Stimulated activated memory B cell treated with anti-CD40 and anti-IgM and Interleukin-4, amounts not matched to agents 10 μg/mL and 1 μg/mL and 100 μg/mL, for 72 hours (primary cell): ENCODE results near the gene VPS51.

ENCODE experiments used
- ATAC-seq: fragments of 150-1000 bp; cut with Tn5 transposase; 2 replicates; pipeline ENCODE4 v1.10.0; 2021
- H3K27ac Mint-ChIP-seq: one replicate; pipeline ENCODE4 v1.8.0; 2022; ENCODE audit warnings: mild to moderate bottlenecking, mixed read lengths
- H3K27me3 Mint-ChIP-seq: one replicate; pipeline ENCODE4 v1.8.0; 2022; ENCODE audit warnings: mixed read lengths
- H3K36me3 Mint-ChIP-seq: one replicate; pipeline ENCODE4 v1.8.0; 2022; ENCODE audit warnings: mixed read lengths
- H3K4me1 Mint-ChIP-seq: one replicate; pipeline ENCODE4 v1.8.0; 2022; ENCODE audit warnings: mixed read lengths
- H3K4me3 Mint-ChIP-seq: one replicate; pipeline ENCODE4 v1.8.0; 2022; ENCODE audit warnings: mild to moderate bottlenecking, moderate library complexity, mixed read lengths
- H3K9me3 Mint-ChIP-seq: one replicate; pipeline ENCODE4 v1.8.0; 2022; ENCODE audit warnings: mixed read lengths

The VPS51 gene

GRCh38 chr11:65109231-65110198 is 13.5 kb downstream of the VPS51 start:
- Mint-ChIP-seq H3K9me3 (no peaks in the 10 kb centered on the region), H3K36me3 (peaks cover 11% of the 10 kb centered on the region), H3K4me1 (peaks cover 48% of the 10 kb centered on the region), H3K27ac (no peak overlapping the region), H3K27me3 (no peaks in the 10 kb centered on the region), H3K4me3 (no peak overlapping the region)
- no peak for ATAC-seq

GRCh38 chr11:65110354-65110861 is 14.4 kb downstream of the VPS51 start:
- Mint-ChIP-seq H3K4me1 (peaks cover 51% of the 10 kb centered on the region), H3K4me3 (no peak overlapping the region), H3K9me3 (no peaks in the 10 kb centered on the region)

GRCh38 chr11:65111159-65111743 is 15.2 kb downstream of the VPS51 start:
- peak overlapping the region; percentile 90 for H3K27ac Mint-ChIP-seq
- peak overlapping the region; percentile 97 for H3K4me3 Mint-ChIP-seq
- H3K4me1 Mint-ChIP-seq = peaks cover 55% of the 10 kb centered on the region
- H3K36me3 Mint-ChIP-seq = peaks cover 7% of the 10 kb centered on the region
- no peak for ATAC-seq
- no peaks in the 10 kb centered on the region for H3K27me3 Mint-ChIP-seq
- no peaks in the 10 kb centered on the region for H3K9me3 Mint-ChIP-seq

More at GRCh38 chr11:65110354-65110861, 14.4 kb downstream of the VPS51 start:
- ATAC-seq = peak; percentile 62
- H3K36me3 Mint-ChIP-seq = peaks cover 11% of the 10 kb centered on the region
- no peaks in the 10 kb centered on the region for H3K27me3 Mint-ChIP-seq
- H3K27ac Mint-ChIP-seq = peak overlapping the region; percentile 90

GRCh38 chr11:65111744-65112545 is 15.9 kb downstream of the VPS51 start, which contains the start of gene TM7SF2:
Gene TM7SF2, plus strand, starts transcription at chr11:65111872. Its CDS starts 144 bp downstream, at chr11:65112016.
- Mint-ChIP-seq H3K27ac (peak within 1 kb of the TSS; percentile 90), H3K27me3 (no peaks in the 10 kb centered on the region), H3K36me3 (peaks cover under 1% of the 10 kb centered on the region), H3K9me3 (no peaks in the 10 kb centered on the region), H3K4me3 (peak within 1 kb of the TSS; percentile 97), H3K4me1 (peaks cover 54% of the 10 kb centered on the region)
- ATAC-seq = peak; percentile 90

- no peaks in the 10 kb centered on the region for H3K9me3 Mint-ChIP-seq
- peaks cover 2% of the 10 kb centered on the region for H3K36me3 Mint-ChIP-seq
- H3K27ac Mint-ChIP-seq = peak overlapping the region; percentile 90
- ATAC-seq = peak; percentile 67
- peak overlapping the region; percentile 97 for H3K4me3 Mint-ChIP-seq
- H3K4me1 Mint-ChIP-seq = peaks cover 59% of the 10 kb centered on the region
- H3K27me3 Mint-ChIP-seq = no peaks in the 10 kb centered on the region
These were observed 16.7 kb downstream of the VPS51 start for GRCh38 chr11:65112546-65113360.

- Mint-ChIP-seq H3K27me3 (no peaks in the 10 kb centered on the region), H3K36me3 (peaks cover 7% of the 10 kb centered on the region), H3K27ac (peak overlapping the region; percentile 90), H3K4me3 (peak overlapping the region; percentile 97), H3K9me3 (no peaks in the 10 kb centered on the region), H3K4me1 (peaks cover 65% of the 10 kb centered on the region)
- ATAC-seq = no peak
These were observed 17.3 kb downstream of the VPS51 start for GRCh38 chr11:65113361-65113756.

- no peak overlapping the region for H3K4me3 Mint-ChIP-seq
- no peaks in the 10 kb centered on the region for H3K27me3 Mint-ChIP-seq
- no peak for ATAC-seq
- H3K9me3 Mint-ChIP-seq = no peaks in the 10 kb centered on the region
- peaks cover 12% of the 10 kb centered on the region for H3K36me3 Mint-ChIP-seq
- peak overlapping the region; percentile 90 for H3K27ac Mint-ChIP-seq
- H3K4me1 Mint-ChIP-seq = peaks cover 70% of the 10 kb centered on the region
These were observed 17.8 kb downstream of the VPS51 start for GRCh38 chr11:65113839-65114238.

- Mint-ChIP-seq H3K27me3 (no peaks in the 10 kb centered on the region), H3K36me3 (peaks cover 18% of the 10 kb centered on the region), H3K4me3 (no peak overlapping the region), H3K4me1 (peaks cover 74% of the 10 kb centered on the region), H3K27ac (no peak overlapping the region), H3K9me3 (no peaks in the 10 kb centered on the region)
- no peak for ATAC-seq
These were observed 18.6 kb downstream of the VPS51 start for GRCh38 chr11:65114538-65115171.

- ATAC-seq = no peak
- H3K4me3 Mint-ChIP-seq = peak overlapping the region; percentile 90
These were observed 19.5 kb downstream of the VPS51 start for GRCh38 chr11:65115361-65116082.

GRCh38 chr11:65116370-65117205 is 20.6 kb downstream of the VPS51 start:
- H3K4me3 Mint-ChIP-seq = peak overlapping the region; percentile 90
- peak; percentile 13 for ATAC-seq

More at GRCh38 chr11:65115361-65116082, 19.5 kb downstream of the VPS51 start:
- Mint-ChIP-seq H3K27me3 (no peaks in the 10 kb centered on the region), H3K27ac (peak overlapping the region; percentile 100), H3K4me1 (peaks cover 73% of the 10 kb centered on the region), H3K36me3 (peaks cover 23% of the 10 kb centered on the region), H3K9me3 (no peaks in the 10 kb centered on the region)

GRCh38 chr11:65117206-65118096 is 21.4 kb downstream of the VPS51 start, which contains the start of gene ZNHIT2:
Gene ZNHIT2, minus strand, starts transcription at chr11:65117701. Its CDS starts 48 bp downstream, at chr11:65117653.
- peaks cover 42% of the 10 kb centered on the region for H3K36me3 Mint-ChIP-seq
- peak within 1 kb of the TSS; percentile 100 for H3K27ac Mint-ChIP-seq
- H3K27me3 Mint-ChIP-seq = no peaks in the 10 kb centered on the region
- peak within 1 kb of the TSS; percentile 90 for H3K4me3 Mint-ChIP-seq
- peak; percentile 86 for ATAC-seq
- peaks cover 74% of the 10 kb centered on the region for H3K4me1 Mint-ChIP-seq
- H3K9me3 Mint-ChIP-seq = no peaks in the 10 kb centered on the region

More at GRCh38 chr11:65116370-65117205, 20.6 kb downstream of the VPS51 start:
- no peaks in the 10 kb centered on the region for H3K9me3 Mint-ChIP-seq
- H3K4me1 Mint-ChIP-seq = peaks cover 73% of the 10 kb centered on the region
- H3K27me3 Mint-ChIP-seq = no peaks in the 10 kb centered on the region
- H3K36me3 Mint-ChIP-seq = peaks cover 34% of the 10 kb centered on the region
- H3K27ac Mint-ChIP-seq = peak overlapping the region; percentile 100
